ENCODE measurements around the gene B4GALT5.
"Not testable (repeated sequence)": the region's sequence is repeated elsewhere in the genome, so short reads cannot be mapped to it uniquely, and the experiment has no call there.

B4GALT5 gene

GRCh38 chr20:49713753-49714712, at the start of gene B4GALT5:
Gene B4GALT5, minus strand, starts transcription at chr20:49713878. Its CDS starts 188 bp downstream, at chr20:49713690.
- Histone ChIP-seq H3K27me3 (no peaks in the 10 kb centered on the region), H3K4me1 (peaks cover 30 to 50% (median 43%) of the 10 kb centered on the region in 10 experiments), H3K9ac (peak within 1 kb of the TSS; percentile 95 to 99 (median 98)), H3K27ac (peak within 1 kb of the TSS; percentile 92 to 99 (median 95)), H4K20me1 (peaks cover 31 to 43% (median 32%) of the 10 kb centered on the region in 11 experiments; a peak in 21 of 22 replicates), H3K4me3 (peak within 1 kb of the TSS; percentile 85 to 98 (median 95)), H3K9me3 (replicated peaks in 1 of 11) (no peaks in the 10 kb centered on the region), H3K36me3 (no peaks in the 10 kb centered on the region; a peak in 4 of 22 replicates), H3K4me2 (peak within 1 kb of the TSS; percentile 71 to 87 (median 80))
- no peak for TF ChIP-seq Cebpa-rat (IDR thresholded peaks at IDR 0.05)

- no peak overlapping the region for H3K9ac ChIP-seq
- H3K27ac ChIP-seq = peak overlapping the region in 1 of 11 experiments; percentile 0; a peak in 1 of 22 replicates
- peaks cover 0 to 9% (median 0%) of the 10 kb centered on the region in 11 experiments; a peak in 4 of 22 replicates for H3K9me3 ChIP-seq (replicated peaks in 1 of 11)
- no peaks in the 10 kb centered on the region for H3K36me3 ChIP-seq
- no peaks in the 10 kb centered on the region for H4K20me1 ChIP-seq
- peaks cover 21 to 36% (median 24%) of the 10 kb centered on the region in 10 experiments for H3K4me1 ChIP-seq
- no peak overlapping the region for H3K4me2 ChIP-seq
- TF ChIP-seq Cebpa-rat (IDR thresholded peaks at IDR 0.05) = no peak
- H3K27me3 ChIP-seq = no peaks in the 10 kb centered on the region
- no peak overlapping the region for H3K4me3 ChIP-seq
Measured at GRCh38 chr20:49762940-49763766, 49.5 kb upstream of the B4GALT5 start.

- Histone ChIP-seq H3K4me1 (peaks cover 9 to 24% (median 12%) of the 10 kb centered on the region in 10 experiments), H3K9me3 (replicated peaks in 1 of 11) (peaks cover 4 to 12% (median 8%) of the 10 kb centered on the region in 11 experiments; a peak in 16 of 22 replicates)
- not testable (repeated sequence) for H3K27ac ChIP-seq, H3K9ac ChIP-seq, H3K27me3 ChIP-seq, H4K20me1 ChIP-seq, H3K36me3 ChIP-seq, H3K4me3 ChIP-seq, H3K4me2 ChIP-seq
Measured at GRCh38 chr20:49761888-49762287, 48.2 kb upstream of the B4GALT5 start.

GRCh38 chr20:49759266-49759950, 45.7 kb upstream of the B4GALT5 start:
- Histone ChIP-seq H3K27me3 (no peaks in the 10 kb centered on the region), H3K9ac (no peak overlapping the region), H3K27ac (no peak overlapping the region), H3K4me3 (no peak overlapping the region), H3K36me3 (no peaks in the 10 kb centered on the region), H3K9me3 (replicated peaks in 1 of 11) (peaks cover 4 to 10% (median 8%) of the 10 kb centered on the region in 11 experiments; a peak in 15 of 22 replicates), H3K4me2 (no peak overlapping the region), H3K4me1 (no peaks in the 10 kb centered on the region), H4K20me1 (no peaks in the 10 kb centered on the region)
- no peak for TF ChIP-seq Cebpa-rat (IDR thresholded peaks at IDR 0.05)

GRCh38 chr20:49758781-49759180, 45.1 kb upstream of the B4GALT5 start:
- H3K27me3 ChIP-seq = no peaks in the 10 kb centered on the region
- H3K9me3 ChIP-seq (replicated peaks in 1 of 11) = peaks cover 4 to 10% (median 8%) of the 10 kb centered on the region in 11 experiments; a peak in 15 of 22 replicates
- H4K20me1 ChIP-seq = no peaks in the 10 kb centered on the region
- TF ChIP-seq Cebpa-rat (IDR thresholded peaks at IDR 0.05) = no peak
- no peak overlapping the region for H3K9ac ChIP-seq
- no peaks in the 10 kb centered on the region for H3K36me3 ChIP-seq
- no peak overlapping the region for H3K4me2 ChIP-seq
- H3K4me1 ChIP-seq = peaks cover 0 to under 1% (median 0%) of the 10 kb centered on the region in 10 experiments; a peak in 1 of 20 replicates
- H3K27ac ChIP-seq = no peak overlapping the region
- no peak overlapping the region for H3K4me3 ChIP-seq

GRCh38 chr20:49757597-49757996, 43.9 kb upstream of the B4GALT5 start:
- H3K4me2 ChIP-seq = no peak overlapping the region
- no peaks in the 10 kb centered on the region for H3K36me3 ChIP-seq
- H3K27ac ChIP-seq = no peak overlapping the region
- H3K9ac ChIP-seq = no peak overlapping the region
- H4K20me1 ChIP-seq = no peaks in the 10 kb centered on the region
- peaks cover 4 to 10% (median 8%) of the 10 kb centered on the region in 11 experiments; a peak in 15 of 22 replicates for H3K9me3 ChIP-seq (replicated peaks in 1 of 11)
- peaks cover 0 to 11% (median 10%) of the 10 kb centered on the region in 10 experiments; a peak in 10 of 20 replicates for H3K4me1 ChIP-seq
- no peak overlapping the region for H3K4me3 ChIP-seq
- no peak for TF ChIP-seq Cebpa-rat (IDR thresholded peaks at IDR 0.05)
- H3K27me3 ChIP-seq = no peaks in the 10 kb centered on the region

GRCh38 chr20:49756241-49756640, 42.6 kb upstream of the B4GALT5 start:
- no peak for TF ChIP-seq Cebpa-rat (IDR thresholded peaks at IDR 0.05)
- no peaks in the 10 kb centered on the region for H4K20me1 ChIP-seq
- peaks cover 4 to 10% (median 8%) of the 10 kb centered on the region in 11 experiments; a peak in 15 of 22 replicates for H3K9me3 ChIP-seq (replicated peaks in 1 of 11)
- H3K36me3 ChIP-seq = no peaks in the 10 kb centered on the region
- peaks cover 0 to 15% (median 13%) of the 10 kb centered on the region in 10 experiments; a peak in 11 of 20 replicates for H3K4me1 ChIP-seq
- no peak overlapping the region for H3K9ac ChIP-seq
- no peaks in the 10 kb centered on the region for H3K27me3 ChIP-seq
- H3K27ac ChIP-seq = no peak overlapping the region
- no peak overlapping the region for H3K4me3 ChIP-seq
- H3K4me2 ChIP-seq = no peak overlapping the region

GRCh38 chr20:49754596-49754995, 40.9 kb upstream of the B4GALT5 start:
- no peak overlapping the region for H3K9ac ChIP-seq
- H3K4me2 ChIP-seq = no peak overlapping the region
- TF ChIP-seq Cebpa-rat (IDR thresholded peaks at IDR 0.05) = no peak
- no peak overlapping the region for H3K4me3 ChIP-seq
- no peaks in the 10 kb centered on the region for H3K27me3 ChIP-seq
- H3K36me3 ChIP-seq = no peaks in the 10 kb centered on the region
- H4K20me1 ChIP-seq = no peaks in the 10 kb centered on the region
- H3K27ac ChIP-seq = no peak overlapping the region
- peaks cover 4 to 10% (median 8%) of the 10 kb centered on the region in 11 experiments; a peak in 15 of 22 replicates for H3K9me3 ChIP-seq (replicated peaks in 1 of 11)
- peaks cover 11 to 24% (median 21%) of the 10 kb centered on the region in 10 experiments; a peak in 17 of 20 replicates for H3K4me1 ChIP-seq
